ENCODE data around the gene PIGH.

PIGH gene

GRCh38 chr14:67575684-67576083 lies 24.4 kb downstream of the PIGH start:
- no peak overlapping the region for H3K4me3 ChIP-seq (ENCODE audit: low read depth, low read length)
- peak; percentile 61 for DNase-seq (ENCODE audit: low read depth)
- TF ChIP-seq MAX (IDR thresholded peaks at IDR 0.05; ENCODE audit: low read depth, low read length) = no peak
- TF ChIP-seq POLR2A (IDR thresholded peaks at IDR 0.05; ENCODE audit: extremely low read depth, insufficient read length) = no peak
- no peak for TF ChIP-seq MYC (IDR thresholded peaks at IDR 0.05; ENCODE audit: low read depth, low read length)

GRCh38 chr14:67574806-67575205 lies 25.3 kb downstream of the PIGH start:
- no peak overlapping the region for H3K4me3 ChIP-seq (ENCODE audit: low read depth, low read length)
- no peak for DNase-seq (ENCODE audit: low read depth)
- TF ChIP-seq MAX (IDR thresholded peaks at IDR 0.05; ENCODE audit: low read depth, low read length) (no peak), MYC (IDR thresholded peaks at IDR 0.05; ENCODE audit: low read depth, low read length) (no peak), POLR2A (IDR thresholded peaks at IDR 0.05; ENCODE audit: extremely low read depth, insufficient read length) (no peak), CTCF (IDR thresholded peaks at IDR 0.05; ENCODE audit: low read depth, low read length) (no peak)

GRCh38 chr14:67574156-67574555 lies 25.9 kb downstream of the PIGH start:
- TF ChIP-seq CTCF (IDR thresholded peaks at IDR 0.05; ENCODE audit: low read depth, low read length) = no peak
- no peak for TF ChIP-seq MAX (IDR thresholded peaks at IDR 0.05; ENCODE audit: low read depth, low read length)
- no peak overlapping the region for H3K4me3 ChIP-seq (ENCODE audit: low read depth, low read length)
- no peak for DNase-seq (ENCODE audit: low read depth)

- no peak overlapping the region for H3K4me3 ChIP-seq (ENCODE audit: low read depth, low read length)
- no peak for DNase-seq (ENCODE audit: low read depth)
- TF ChIP-seq MAX (IDR thresholded peaks at IDR 0.05; ENCODE audit: low read depth, low read length) (no peak), MYC (IDR thresholded peaks at IDR 0.05; ENCODE audit: low read depth, low read length) (no peak), CTCF (IDR thresholded peaks at IDR 0.05; ENCODE audit: low read depth, low read length) (no peak), POLR2A (IDR thresholded peaks at IDR 0.05; ENCODE audit: extremely low read depth, insufficient read length) (no peak)
These were observed 26.6 kb downstream of the PIGH start for GRCh38 chr14:67573228-67574010.

- H3K4me3 ChIP-seq (ENCODE audit: low read depth, low read length) = no peak overlapping the region
- DNase-seq (ENCODE audit: low read depth) = no peak
- TF ChIP-seq POLR2A (IDR thresholded peaks at IDR 0.05; ENCODE audit: extremely low read depth, insufficient read length) (no peak), MAX (IDR thresholded peaks at IDR 0.05; ENCODE audit: low read depth, low read length) (no peak), MYC (IDR thresholded peaks at IDR 0.05; ENCODE audit: low read depth, low read length) (no peak), CTCF (IDR thresholded peaks at IDR 0.05; ENCODE audit: low read depth, low read length) (no peak)
These were observed 27.5 kb downstream of the PIGH start for GRCh38 chr14:67572608-67573007.

- H3K4me3 ChIP-seq (ENCODE audit: low read depth, low read length) = no peak overlapping the region
- TF ChIP-seq CTCF (IDR thresholded peaks at IDR 0.05; ENCODE audit: low read depth, low read length) (no peak), MYC (IDR thresholded peaks at IDR 0.05; ENCODE audit: low read depth, low read length) (no peak), POLR2A (IDR thresholded peaks at IDR 0.05; ENCODE audit: extremely low read depth, insufficient read length) (no peak), MAX (IDR thresholded peaks at IDR 0.05; ENCODE audit: low read depth, low read length) (no peak)
- no peak for DNase-seq (ENCODE audit: low read depth)
These were observed 28.1 kb downstream of the PIGH start for GRCh38 chr14:67571991-67572323.
